ENCODE results near the gene NLRP6. TPM values are rescaled to one million over a fixed set of nuclear protein-coding genes. Genes with fewer than 3 reads are reported as not detected.
A peak's percentile ranks its signal among the peaks of the same experiment; 100 is the strongest.

Gene NLRP6
- total RNA-seq, 1 experiment from 2014 or later: not detected

DNA sequence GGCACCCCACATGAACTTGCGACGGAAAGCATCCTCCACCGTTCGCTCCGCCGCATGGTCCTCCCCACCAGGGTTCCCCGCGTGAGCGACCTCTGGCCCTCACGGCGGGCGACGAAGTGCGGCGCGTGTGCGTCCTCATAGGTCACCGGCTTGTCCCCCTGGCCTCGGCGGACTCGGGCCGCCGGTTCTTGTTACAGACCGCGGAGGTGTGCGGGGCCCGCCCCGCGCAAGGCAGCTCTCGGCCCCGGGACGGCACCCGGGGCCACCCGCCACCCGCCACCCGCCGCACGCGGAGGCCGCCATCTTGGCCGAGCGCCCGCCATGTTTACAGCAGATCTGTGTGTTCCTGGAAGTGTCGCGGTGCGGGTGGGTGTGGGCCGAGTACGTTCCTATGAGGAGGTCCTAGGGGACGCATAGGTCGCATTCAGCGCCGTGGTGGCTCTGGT is 25.9 kb downstream of the NLRP6 start:
- Histone ChIP-seq H2BK20ac (ENCODE audit: low read depth, low read length, poor library complexity, severe bottlenecking) (no peak overlapping the region), H3K4me1 (ENCODE audit: insufficient read depth, low read length) (peaks cover 16% of the 10 kb centered on the region; the same call in 1 of the 2 replicates), H3K79me1 (ENCODE audit: insufficient read depth, low read depth, low read length, poor library complexity, severe bottlenecking) (no peaks in the 10 kb centered on the region), H3K23ac (ENCODE audit: insufficient read length, low read depth, low read length) (no peak overlapping the region), H2AK5ac (ENCODE audit: insufficient read length, low read length) (no peak overlapping the region), H3K23me2 (ENCODE audit: insufficient read length, low read depth, low read length, poor library complexity, severe bottlenecking) (no peaks in the 10 kb centered on the region), H3K4ac (ENCODE audit: low read depth, low read length) (no peak overlapping the region), H3K9me3 (ENCODE audit: control insufficient read depth, low read depth, low read length) (no peaks in the 10 kb centered on the region), H3K4me2 (ENCODE audit: insufficient read depth, insufficient read length, low read length) (no peak overlapping the region), H3K56ac (ENCODE audit: insufficient read length, low read depth, low read length) (no peak overlapping the region), H3K14ac (ENCODE audit: insufficient read depth, low read length) (peak overlapping the region; percentile 66; the same call in 1 of the 2 replicates), H2BK15ac (ENCODE audit: low read depth, low read length) (no peak overlapping the region; the same call in 1 of the 2 replicates), H3K18ac (ENCODE audit: insufficient read length, low read depth, low read length) (no peak overlapping the region), H2AFZ (ENCODE audit: low read length) (no peak overlapping the region), H2BK5ac (ENCODE audit: insufficient read length, low read length) (no peak overlapping the region), H2BK120ac (ENCODE audit: low read depth, low read length, poor library complexity, severe bottlenecking) (no peak overlapping the region), H4K5ac (ENCODE audit: insufficient read length, low read depth, low read length) (no peak overlapping the region), H4K91ac (ENCODE audit: insufficient read length, low read depth, low read length) (no peak overlapping the region), H2BK12ac (ENCODE audit: insufficient read length, low read depth, low read length) (peak overlapping the region; percentile 29), H3T11ph (ENCODE audit: low read length) (no peak overlapping the region), H4K8ac (replicated peaks; ENCODE audit: insufficient read length, low read depth, low read length) (no peak overlapping the region), H3K79me2 (ENCODE audit: insufficient read depth, low read length) (no peaks in the 10 kb centered on the region), H3K27me3 (ENCODE audit: insufficient read depth, low read length) (no peaks in the 10 kb centered on the region), H3K27ac (ENCODE audit: insufficient read length, low read depth, low read length) (no peak overlapping the region), H3K9ac (ENCODE audit: extremely low read depth, insufficient read length, low read length) (no peak overlapping the region), H4K20me1 (ENCODE audit: control insufficient read depth, insufficient read depth, insufficient read length) (no peaks in the 10 kb centered on the region)
- Mint-ChIP-seq H3K9me3 (peaks cover 2 to 10% of the 10 kb centered on the region in 2 experiments; a peak in 3 of 5 replicates), H3K36me3 (ENCODE audit: insufficient read depth in 1 of 3, low read depth in 3 of 3) (peaks cover 0 to 10% (median 4%) of the 10 kb centered on the region in 3 experiments; a peak in 6 of 7 replicates), H3K27ac (peak overlapping the region in 1 of 3 experiments; percentile 96; a peak in 1 of 7 replicates), H3K27me3 (ENCODE audit: low read depth) (no peaks in the 10 kb centered on the region), H3K4me3 (no peak overlapping the region), H3K4me1 (peaks cover 60 to 74% of the 10 kb centered on the region in 2 experiments)
- WGBS (ENCODE audit: extremely low coverage, insufficient read length, low lambda C conversion rate): no CpG with 5 or more reads among the region's 52 CpGs
- no peak for DNase-seq
- no peak for TF ChIP-seq CTCF (conservative IDR thresholded peaks at IDR 0.05)

Data from H9 (cell line).